GM12874 (cell line): ENCODE measurements around the gene TCEAL4.

Experiments used
- TF ChIP-seq, protein P1 (sequence below): IDR thresholded peaks from 2 replicates; pipeline ENCODE4 v1.5.1; 2011; ENCODE audit warnings: low read depth, mild to moderate bottlenecking, control low read depth, low read length, moderate library complexity; ENCODE audit not compliant: insufficient read depth

TCEAL4 gene

DNA sequence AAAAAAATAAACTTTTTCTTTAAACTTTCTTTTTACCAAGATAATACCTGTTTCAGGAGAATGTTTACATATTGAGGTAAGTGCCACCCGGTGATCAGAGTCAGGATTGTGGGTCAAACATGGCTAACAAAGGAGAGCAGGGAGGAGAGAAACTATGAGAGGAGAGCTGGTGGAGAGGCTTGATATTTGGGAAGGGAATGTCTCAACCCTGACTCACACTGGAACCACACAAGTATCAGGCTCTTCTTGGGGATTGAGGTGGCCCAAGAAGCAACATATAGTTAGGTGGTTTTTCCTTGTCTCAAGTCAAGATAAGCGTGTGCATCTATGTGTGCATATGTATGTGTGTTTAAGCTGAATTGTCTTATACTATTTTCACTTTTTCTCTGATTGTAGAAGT, 50.1 kb downstream of the TCEAL4 start:
- TF ChIP-seq, protein P1, sequence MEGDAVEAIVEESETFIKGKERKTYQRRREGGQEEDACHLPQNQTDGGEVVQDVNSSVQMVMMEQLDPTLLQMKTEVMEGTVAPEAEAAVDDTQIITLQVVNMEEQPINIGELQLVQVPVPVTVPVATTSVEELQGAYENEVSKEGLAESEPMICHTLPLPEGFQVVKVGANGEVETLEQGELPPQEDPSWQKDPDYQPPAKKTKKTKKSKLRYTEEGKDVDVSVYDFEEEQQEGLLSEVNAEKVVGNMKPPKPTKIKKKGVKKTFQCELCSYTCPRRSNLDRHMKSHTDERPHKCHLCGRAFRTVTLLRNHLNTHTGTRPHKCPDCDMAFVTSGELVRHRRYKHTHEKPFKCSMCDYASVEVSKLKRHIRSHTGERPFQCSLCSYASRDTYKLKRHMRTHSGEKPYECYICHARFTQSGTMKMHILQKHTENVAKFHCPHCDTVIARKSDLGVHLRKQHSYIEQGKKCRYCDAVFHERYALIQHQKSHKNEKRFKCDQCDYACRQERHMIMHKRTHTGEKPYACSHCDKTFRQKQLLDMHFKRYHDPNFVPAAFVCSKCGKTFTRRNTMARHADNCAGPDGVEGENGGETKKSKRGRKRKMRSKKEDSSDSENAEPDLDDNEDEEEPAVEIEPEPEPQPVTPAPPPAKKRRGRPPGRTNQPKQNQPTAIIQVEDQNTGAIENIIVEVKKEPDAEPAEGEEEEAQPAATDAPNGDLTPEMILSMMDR, result no peak
